ENCODE results near the gene ABCF2.
A peak's percentile ranks its signal among the peaks of the same experiment; 100 is the strongest.

Gene ABCF2

DNA sequence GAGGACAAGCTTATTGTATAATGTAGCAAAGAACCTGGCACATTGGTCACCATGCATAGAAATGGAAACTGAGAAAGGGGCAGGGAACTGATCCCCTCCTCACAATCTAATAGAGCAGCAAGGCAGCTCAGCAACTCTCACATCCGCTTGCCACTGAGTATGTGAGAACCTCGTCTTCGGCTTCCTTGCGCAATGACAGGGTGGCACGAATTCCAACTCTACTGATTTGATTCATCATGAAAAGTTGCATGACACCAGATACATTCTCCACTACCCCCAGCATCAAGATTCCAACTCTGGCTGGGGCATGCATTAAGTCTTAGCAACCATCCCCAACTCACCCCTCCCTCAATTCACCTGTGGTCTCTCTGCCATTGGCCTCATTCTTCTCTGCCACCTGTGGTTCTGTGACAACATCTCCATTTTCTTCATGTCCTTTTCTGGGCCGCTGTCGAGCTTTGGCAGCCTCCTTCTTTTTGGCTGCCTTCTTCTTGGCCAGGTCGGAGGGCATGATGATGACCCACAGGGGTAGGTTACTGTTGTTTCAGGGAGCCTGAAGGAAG lies 976 bp downstream of the ABCF2 start:
- Histone ChIP-seq H3K79me2 (ENCODE audit: control insufficient read depth, insufficient read depth, low read length) (peaks cover 15% of the 10 kb centered on the region), H3K9ac (ENCODE audit: low read length) (peak overlapping the region; percentile 93), H3K23ac (ENCODE audit: low read length) (no peak overlapping the region), H4K8ac (ENCODE audit: low read depth, low read length) (no peak overlapping the region), H3K4ac (ENCODE audit: low read depth, low read length) (no peak overlapping the region), H3K79me1 (ENCODE audit: low read length) (peaks cover 11% of the 10 kb centered on the region), H3K56ac (ENCODE audit: low read length) (peak overlapping the region; percentile 95), H3K18ac (ENCODE audit: low read length) (no peak overlapping the region), H2BK15ac (replicated peaks; ENCODE audit: low read depth) (no peak overlapping the region), H4K5ac (ENCODE audit: low read length) (no peak overlapping the region), H3K27me3 (ENCODE audit: insufficient read depth, low read length, poor library complexity) (no peaks in the 10 kb centered on the region), H2AK5ac (ENCODE audit: low read length) (no peak overlapping the region), H2BK120ac (ENCODE audit: low read depth, low read length) (no peak overlapping the region), H3K4me3 (ENCODE audit: low read length) (peak overlapping the region; percentile 89), H3K4me1 (ENCODE audit: control insufficient read depth, low read depth, low read length) (peaks cover 6% of the 10 kb centered on the region), H3K4me2 (ENCODE audit: low read length) (peak overlapping the region; percentile 68), H3K36me3 (ENCODE audit: control insufficient read depth, insufficient read depth, low read length) (peaks cover 10% of the 10 kb centered on the region), H3K27ac (ENCODE audit: low read depth, low read length) (no peak overlapping the region), H2BK5ac (ENCODE audit: low read length) (no peak overlapping the region)
- no CpG with 5 or more reads among the region's 8 CpGs for WGBS (ENCODE audit: extremely low coverage, insufficient coverage, low lambda C conversion rate)
- no peak for DNase-seq

DNA sequence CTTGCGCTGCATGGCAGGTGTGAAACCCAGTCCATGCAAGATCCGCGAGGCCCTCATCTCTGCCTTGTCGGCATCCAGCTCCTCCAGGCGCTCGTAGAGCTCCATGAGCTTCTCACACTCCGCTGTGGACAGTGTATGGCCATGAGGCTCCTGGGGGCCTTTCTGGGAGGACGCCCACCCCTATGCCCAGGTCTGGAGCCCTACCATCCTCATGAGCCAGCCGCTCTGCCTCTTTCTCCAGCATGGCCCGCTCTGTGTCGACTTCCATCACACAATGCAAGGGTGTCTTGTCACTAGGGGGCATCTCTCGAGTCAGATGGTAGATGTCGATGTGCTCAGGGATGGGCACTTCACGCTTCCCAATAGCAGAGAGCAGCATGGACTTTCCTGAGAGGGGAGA lies 3.3 kb downstream of the ABCF2 start:
- Histone ChIP-seq H2BK15ac (replicated peaks; ENCODE audit: low read depth) (no peak overlapping the region), H3K18ac (ENCODE audit: low read length) (no peak overlapping the region), H2BK5ac (ENCODE audit: low read length) (no peak overlapping the region), H3K79me1 (ENCODE audit: low read length) (peaks cover 11% of the 10 kb centered on the region), H3K36me3 (ENCODE audit: control insufficient read depth, insufficient read depth, low read length) (peaks cover 20% of the 10 kb centered on the region), H4K5ac (ENCODE audit: low read length) (no peak overlapping the region), H4K8ac (ENCODE audit: low read depth, low read length) (no peak overlapping the region), H3K4me3 (ENCODE audit: low read length) (no peak overlapping the region), H3K9ac (ENCODE audit: low read length) (no peak overlapping the region), H3K4ac (ENCODE audit: low read depth, low read length) (no peak overlapping the region), H3K27me3 (ENCODE audit: insufficient read depth, low read length, poor library complexity) (no peaks in the 10 kb centered on the region), H3K4me2 (ENCODE audit: low read length) (no peak overlapping the region), H3K27ac (ENCODE audit: low read depth, low read length) (no peak overlapping the region), H2AK5ac (ENCODE audit: low read length) (no peak overlapping the region), H3K79me2 (ENCODE audit: control insufficient read depth, insufficient read depth, low read length) (peaks cover 15% of the 10 kb centered on the region), H2BK120ac (ENCODE audit: low read depth, low read length) (no peak overlapping the region), H3K56ac (ENCODE audit: low read length) (no peak overlapping the region), H3K23ac (ENCODE audit: low read length) (no peak overlapping the region), H3K4me1 (ENCODE audit: control insufficient read depth, low read depth, low read length) (peaks cover 6% of the 10 kb centered on the region)
- peak; percentile 18 for DNase-seq
- no CpG with 5 or more reads among the region's 14 CpGs for WGBS (ENCODE audit: extremely low coverage, insufficient coverage, low lambda C conversion rate)

DNA sequence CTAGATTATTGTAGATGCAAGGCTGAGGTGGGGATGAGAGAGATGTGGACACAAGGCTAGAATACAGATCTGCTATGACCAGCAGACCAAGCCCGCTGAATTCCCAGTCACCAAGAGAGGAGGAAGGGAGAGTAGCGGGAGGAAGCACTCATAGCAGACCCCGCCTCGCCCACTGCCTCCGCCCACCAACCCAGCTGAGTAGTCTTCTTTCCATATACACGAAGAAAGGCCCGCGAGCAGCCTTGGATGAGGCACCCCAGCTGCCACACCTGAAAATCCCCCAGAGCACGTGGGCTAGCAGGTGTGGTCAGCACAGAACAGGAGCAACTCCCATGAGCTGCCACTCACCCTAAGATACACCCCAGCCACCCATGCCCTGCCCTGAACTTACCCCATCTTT lies 8.8 kb downstream of the ABCF2 start:
- DNase-seq = no peak
- Histone ChIP-seq H4K5ac (ENCODE audit: low read length) (no peak overlapping the region), H3K23ac (ENCODE audit: low read length) (no peak overlapping the region), H3K4me2 (ENCODE audit: low read length) (no peak overlapping the region), H3K18ac (ENCODE audit: low read length) (no peak overlapping the region), H3K4me3 (ENCODE audit: low read length) (no peak overlapping the region), H3K27ac (ENCODE audit: low read depth, low read length) (no peak overlapping the region), H4K8ac (ENCODE audit: low read depth, low read length) (no peak overlapping the region), H3K79me2 (ENCODE audit: control insufficient read depth, insufficient read depth, low read length) (no peaks in the 10 kb centered on the region), H3K4ac (ENCODE audit: low read depth, low read length) (no peak overlapping the region), H2BK5ac (ENCODE audit: low read length) (no peak overlapping the region), H2AK5ac (ENCODE audit: low read length) (no peak overlapping the region), H2BK120ac (ENCODE audit: low read depth, low read length) (no peak overlapping the region), H3K79me1 (ENCODE audit: low read length) (no peaks in the 10 kb centered on the region), H3K36me3 (ENCODE audit: control insufficient read depth, insufficient read depth, low read length) (peaks cover 30% of the 10 kb centered on the region), H3K56ac (ENCODE audit: low read length) (no peak overlapping the region), H3K9ac (ENCODE audit: low read length) (no peak overlapping the region), H3K27me3 (ENCODE audit: insufficient read depth, low read length, poor library complexity) (no peaks in the 10 kb centered on the region), H2BK15ac (replicated peaks; ENCODE audit: low read depth) (no peak overlapping the region), H3K4me1 (ENCODE audit: control insufficient read depth, low read depth, low read length) (no peaks in the 10 kb centered on the region)
- no CpG with 5 or more reads among the region's 9 CpGs for WGBS (ENCODE audit: extremely low coverage, insufficient coverage, low lambda C conversion rate)

DNA sequence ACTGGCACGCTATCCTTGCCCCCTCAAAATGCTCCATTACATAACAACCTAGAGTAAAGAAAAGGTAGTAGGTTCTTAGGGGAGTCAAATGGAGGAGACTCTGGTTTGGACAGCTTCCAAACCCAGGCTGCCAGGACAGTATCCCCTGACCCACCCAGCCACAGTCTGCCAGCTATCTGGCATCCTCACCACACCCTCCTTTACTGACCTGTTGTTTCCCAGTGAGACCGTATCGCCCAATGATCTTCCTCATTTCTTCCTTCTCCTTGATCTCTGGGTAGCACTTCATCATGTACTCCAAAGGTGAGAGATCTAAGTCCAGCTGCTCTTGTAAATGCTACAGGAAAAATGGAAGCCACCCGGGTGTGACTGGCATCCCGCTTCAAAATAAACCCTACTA lies 11.6 kb downstream of the ABCF2 start:
- H4K5ac ChIP-seq (ENCODE audit: low read length) = no peak overlapping the region
- no CpG with 5 or more reads among the region's 5 CpGs for WGBS (ENCODE audit: extremely low coverage, insufficient coverage, low lambda C conversion rate)

DNA sequence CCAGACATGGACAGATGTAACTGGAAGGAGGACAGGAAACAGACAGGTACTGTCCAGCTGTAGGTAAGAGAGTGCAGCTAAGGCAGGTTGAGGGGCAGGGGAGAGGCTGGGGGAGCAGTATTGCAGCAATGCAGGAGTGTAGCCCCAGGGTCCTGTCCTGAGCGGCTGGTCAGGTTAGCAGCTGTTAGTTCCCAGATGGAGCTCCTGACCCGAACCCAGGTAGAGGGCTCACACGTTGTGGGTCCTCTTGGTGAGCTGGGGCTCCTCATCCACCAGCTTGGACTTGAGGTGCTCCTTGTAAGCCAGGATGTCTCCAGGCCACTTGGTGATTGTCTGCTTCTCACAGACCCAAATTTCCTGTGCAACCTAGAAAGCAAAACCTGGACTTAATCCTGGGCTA lies 13.2 kb downstream of the ABCF2 start:
- Histone ChIP-seq H2AK5ac (ENCODE audit: low read length) (no peak overlapping the region), H3K9ac (ENCODE audit: low read length) (no peak overlapping the region), H3K27ac (ENCODE audit: low read depth, low read length) (no peak overlapping the region), H3K79me2 (ENCODE audit: control insufficient read depth, insufficient read depth, low read length) (no peaks in the 10 kb centered on the region), H3K27me3 (ENCODE audit: insufficient read depth, low read length, poor library complexity) (no peaks in the 10 kb centered on the region), H3K4me1 (ENCODE audit: control insufficient read depth, low read depth, low read length) (peaks cover 2% of the 10 kb centered on the region), H3K36me3 (ENCODE audit: control insufficient read depth, insufficient read depth, low read length) (peaks cover 18% of the 10 kb centered on the region), H3K79me1 (ENCODE audit: low read length) (no peaks in the 10 kb centered on the region), H3K4ac (ENCODE audit: low read depth, low read length) (no peak overlapping the region), H4K8ac (ENCODE audit: low read depth, low read length) (no peak overlapping the region), H3K4me2 (ENCODE audit: low read length) (no peak overlapping the region), H3K56ac (ENCODE audit: low read length) (no peak overlapping the region), H4K5ac (ENCODE audit: low read length) (no peak overlapping the region), H3K4me3 (ENCODE audit: low read length) (no peak overlapping the region), H2BK5ac (ENCODE audit: low read length) (no peak overlapping the region), H2BK15ac (replicated peaks; ENCODE audit: low read depth) (no peak overlapping the region), H3K18ac (ENCODE audit: low read length) (no peak overlapping the region), H2BK120ac (ENCODE audit: low read depth, low read length) (no peak overlapping the region), H3K23ac (ENCODE audit: low read length) (no peak overlapping the region)
- no CpG with 5 or more reads among the region's 3 CpGs for WGBS (ENCODE audit: extremely low coverage, insufficient coverage, low lambda C conversion rate)
- DNase-seq = no peak

More for the DNA sequence above, 11.6 kb downstream of the ABCF2 start:
- Histone ChIP-seq H3K36me3 (ENCODE audit: control insufficient read depth, insufficient read depth, low read length) (peaks cover 24% of the 10 kb centered on the region), H4K8ac (ENCODE audit: low read depth, low read length) (no peak overlapping the region), H2BK5ac (ENCODE audit: low read length) (no peak overlapping the region), H3K79me2 (ENCODE audit: control insufficient read depth, insufficient read depth, low read length) (no peaks in the 10 kb centered on the region), H2AK5ac (ENCODE audit: low read length) (no peak overlapping the region), H3K4me1 (ENCODE audit: control insufficient read depth, low read depth, low read length) (peaks cover 2% of the 10 kb centered on the region), H2BK15ac (replicated peaks; ENCODE audit: low read depth) (no peak overlapping the region), H3K27me3 (ENCODE audit: insufficient read depth, low read length, poor library complexity) (no peaks in the 10 kb centered on the region), H3K18ac (ENCODE audit: low read length) (no peak overlapping the region), H3K4ac (ENCODE audit: low read depth, low read length) (no peak overlapping the region), H3K56ac (ENCODE audit: low read length) (no peak overlapping the region), H2BK120ac (ENCODE audit: low read depth, low read length) (no peak overlapping the region), H3K27ac (ENCODE audit: low read depth, low read length) (no peak overlapping the region), H3K9ac (ENCODE audit: low read length) (no peak overlapping the region), H3K4me2 (ENCODE audit: low read length) (no peak overlapping the region), H3K79me1 (ENCODE audit: low read length) (no peaks in the 10 kb centered on the region), H3K23ac (ENCODE audit: low read length) (no peak overlapping the region), H3K4me3 (ENCODE audit: low read length) (no peak overlapping the region)
- no peak for DNase-seq

DNA sequence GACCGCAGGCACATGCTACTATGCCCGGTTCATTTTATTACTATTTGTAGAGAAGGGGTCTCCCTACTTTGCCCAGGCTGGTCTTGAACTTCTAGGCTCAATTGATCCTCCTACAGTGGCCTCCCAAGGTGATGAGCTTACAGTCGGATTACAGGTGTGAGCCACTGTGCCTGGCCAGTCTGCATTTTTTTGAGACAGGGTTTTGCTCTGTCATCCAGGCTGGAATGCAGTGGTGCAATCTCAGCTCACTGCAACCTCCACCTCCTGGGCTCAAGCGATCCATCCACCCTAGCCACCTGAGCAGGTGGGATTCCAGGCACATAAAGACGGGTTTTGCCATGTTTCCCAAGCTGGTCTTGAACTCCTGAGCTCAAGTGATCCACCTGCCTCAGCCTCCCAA lies 14.4 kb downstream of the ABCF2 start:
- peaks cover 17% of the 10 kb centered on the region for H3K36me3 ChIP-seq (ENCODE audit: control insufficient read depth, insufficient read depth, low read length)
- no peaks in the 10 kb centered on the region for H3K79me1 ChIP-seq (ENCODE audit: low read length)
- no peak for DNase-seq
- no peaks in the 10 kb centered on the region for H3K79me2 ChIP-seq (ENCODE audit: control insufficient read depth, insufficient read depth, low read length)
- WGBS (ENCODE audit: extremely low coverage, insufficient coverage, low lambda C conversion rate) = no CpG with 5 or more reads among the region's 5 CpGs
- no peak overlapping the region for H3K18ac ChIP-seq (ENCODE audit: low read length)
- no peak overlapping the region for H3K27ac ChIP-seq (ENCODE audit: low read depth, low read length)
- H2BK15ac ChIP-seq (replicated peaks; ENCODE audit: low read depth) = no peak overlapping the region
- no peak overlapping the region for H4K8ac ChIP-seq (ENCODE audit: low read depth, low read length)
- H3K4me1 ChIP-seq (ENCODE audit: control insufficient read depth, low read depth, low read length) = peaks cover 2% of the 10 kb centered on the region
- no peak overlapping the region for H3K9ac ChIP-seq (ENCODE audit: low read length)
- H3K4me2 ChIP-seq (ENCODE audit: low read length) = no peak overlapping the region
- no peak overlapping the region for H3K23ac ChIP-seq (ENCODE audit: low read length)
- H4K5ac ChIP-seq (ENCODE audit: low read length) = no peak overlapping the region
- no peak overlapping the region for H3K56ac ChIP-seq (ENCODE audit: low read length)
- no peak overlapping the region for H3K4me3 ChIP-seq (ENCODE audit: low read length)
- H2BK5ac ChIP-seq (ENCODE audit: low read length) = no peak overlapping the region
- no peak overlapping the region for H2BK120ac ChIP-seq (ENCODE audit: low read depth, low read length)
- H3K27me3 ChIP-seq (ENCODE audit: insufficient read depth, low read length, poor library complexity) = no peaks in the 10 kb centered on the region
- H2AK5ac ChIP-seq (ENCODE audit: low read length) = no peak overlapping the region
- H3K4ac ChIP-seq (ENCODE audit: low read depth, low read length) = no peak overlapping the region

Data from mesendoderm (in vitro differentiated cells).